ENCODE results near the gene ACP7.

DNA sequence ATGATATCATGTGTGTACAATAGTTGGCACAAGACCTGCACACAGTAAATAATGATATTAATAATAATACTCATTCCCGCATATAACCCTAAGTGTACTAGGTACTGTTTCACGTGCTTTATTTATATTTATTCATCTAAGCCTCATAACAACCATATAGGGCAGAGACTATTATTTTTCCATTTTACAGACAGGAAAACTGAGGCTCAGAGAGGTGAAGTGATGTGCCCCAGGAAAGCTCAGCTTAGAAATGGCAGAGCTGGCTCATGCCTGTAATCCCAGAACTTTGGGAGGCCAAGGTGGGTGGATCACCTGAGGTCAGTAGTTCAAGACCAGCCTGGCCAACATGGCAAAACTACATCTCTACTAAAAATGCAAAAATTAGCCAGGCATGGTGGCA lies 13.6 kb downstream of the ACP7 start:
- TF ChIP-seq CTCF (IDR thresholded peaks at IDR 0.05; ENCODE audit: low read length) (no peak), EZH2 (optimal IDR thresholded peaks at IDR 0.05; ENCODE audit: low read depth, low read length) (no peak), EZH2phosphoT487 (IDR thresholded peaks at IDR 0.05; ENCODE audit: low read length) (no peak)
